ENCODE measurements around the gene WIPI1. TPM values are rescaled to one million over a fixed set of nuclear protein-coding genes. Genes with fewer than 3 reads are reported as not detected.

Gene WIPI1
- total and polyA plus RNA-seq, 10 of the 15 experiments (the other 5 are each of a cell fraction or from before 2014, with no cell fraction given), result 6.5 to 44.5 (median 26.2) TPM

DNA sequence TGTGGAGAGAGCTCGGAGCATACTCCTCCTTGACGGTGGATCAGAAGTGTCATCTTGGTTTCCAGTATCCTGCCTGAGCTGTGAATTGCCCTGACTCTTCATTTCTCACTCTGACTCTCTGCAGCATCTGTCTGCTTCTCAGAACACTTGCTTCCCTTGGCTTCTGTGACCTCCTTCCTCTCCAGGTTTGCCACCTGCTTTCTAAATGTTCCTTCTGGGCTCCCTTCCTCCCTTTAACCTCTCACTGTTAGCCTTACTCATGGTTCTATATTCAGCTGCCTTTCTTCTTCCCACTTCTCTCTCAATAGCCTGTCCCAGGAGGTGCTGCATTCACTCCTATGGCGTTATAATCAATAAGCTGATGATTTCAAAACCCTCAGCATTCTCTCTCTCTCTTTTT is 43.8 kb upstream of the WIPI1 start:
- FAIRE-seq (no peak), DNase-seq (ENCODE audit: low read depth, low spot score) (no peak), ATAC-seq (no peak)
- no peak for TF ChIP-seq PAX8 (IDR thresholded peaks at IDR 0.05)
- TF ChIP-seq ATF7 (IDR thresholded peaks at IDR 0.05; ENCODE audit: low read depth), result no peak
- no peak for TF ChIP-seq NFYB (IDR thresholded peaks at IDR 0.05; ENCODE audit: insufficient read depth, low read depth, low read length)
- no peak for TF ChIP-seq HDGF (IDR thresholded peaks at IDR 0.05)
- TF ChIP-seq, protein P1, sequence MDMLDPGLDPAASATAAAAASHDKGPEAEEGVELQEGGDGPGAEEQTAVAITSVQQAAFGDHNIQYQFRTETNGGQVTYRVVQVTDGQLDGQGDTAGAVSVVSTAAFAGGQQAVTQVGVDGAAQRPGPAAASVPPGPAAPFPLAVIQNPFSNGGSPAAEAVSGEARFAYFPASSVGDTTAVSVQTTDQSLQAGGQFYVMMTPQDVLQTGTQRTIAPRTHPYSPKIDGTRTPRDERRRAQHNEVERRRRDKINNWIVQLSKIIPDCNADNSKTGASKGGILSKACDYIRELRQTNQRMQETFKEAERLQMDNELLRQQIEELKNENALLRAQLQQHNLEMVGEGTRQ (IDR thresholded peaks at IDR 0.05; ENCODE audit: borderline replicate concordance, low read depth, low read length), result no peak
- TF ChIP-seq MEF2B (IDR thresholded peaks at IDR 0.05; ENCODE audit: partially characterized antibody, poor library complexity, severe bottlenecking), result no peak
- no peak for TF ChIP-seq USF1 (IDR thresholded peaks at IDR 0.05; ENCODE audit: borderline replicate concordance, extremely low read length, insufficient read depth, low read depth, low read length)
- TF ChIP-seq CBX5 (IDR thresholded peaks at IDR 0.05; ENCODE audit: low read depth), result no peak
- TF ChIP-seq, protein P2, sequence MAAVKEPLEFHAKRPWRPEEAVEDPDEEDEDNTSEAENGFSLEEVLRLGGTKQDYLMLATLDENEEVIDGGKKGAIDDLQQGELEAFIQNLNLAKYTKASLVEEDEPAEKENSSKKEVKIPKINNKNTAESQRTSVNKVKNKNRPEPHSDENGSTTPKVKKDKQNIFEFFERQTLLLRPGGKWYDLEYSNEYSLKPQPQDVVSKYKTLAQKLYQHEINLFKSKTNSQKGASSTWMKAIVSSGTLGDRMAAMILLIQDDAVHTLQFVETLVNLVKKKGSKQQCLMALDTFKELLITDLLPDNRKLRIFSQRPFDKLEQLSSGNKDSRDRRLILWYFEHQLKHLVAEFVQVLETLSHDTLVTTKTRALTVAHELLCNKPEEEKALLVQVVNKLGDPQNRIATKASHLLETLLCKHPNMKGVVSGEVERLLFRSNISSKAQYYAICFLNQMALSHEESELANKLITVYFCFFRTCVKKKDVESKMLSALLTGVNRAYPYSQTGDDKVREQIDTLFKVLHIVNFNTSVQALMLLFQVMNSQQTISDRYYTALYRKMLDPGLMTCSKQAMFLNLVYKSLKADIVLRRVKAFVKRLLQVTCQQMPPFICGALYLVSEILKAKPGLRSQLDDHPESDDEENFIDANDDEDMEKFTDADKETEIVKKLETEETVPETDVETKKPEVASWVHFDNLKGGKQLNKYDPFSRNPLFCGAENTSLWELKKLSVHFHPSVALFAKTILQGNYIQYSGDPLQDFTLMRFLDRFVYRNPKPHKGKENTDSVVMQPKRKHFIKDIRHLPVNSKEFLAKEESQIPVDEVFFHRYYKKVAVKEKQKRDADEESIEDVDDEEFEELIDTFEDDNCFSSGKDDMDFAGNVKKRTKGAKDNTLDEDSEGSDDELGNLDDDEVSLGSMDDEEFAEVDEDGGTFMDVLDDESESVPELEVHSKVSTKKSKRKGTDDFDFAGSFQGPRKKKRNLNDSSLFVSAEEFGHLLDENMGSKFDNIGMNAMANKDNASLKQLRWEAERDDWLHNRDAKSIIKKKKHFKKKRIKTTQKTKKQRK (IDR thresholded peaks at IDR 0.05; ENCODE audit: low read depth, low read length), result no peak
- no peak for TF ChIP-seq PML (IDR thresholded peaks at IDR 0.05; ENCODE audit: low read length)
- TF ChIP-seq, protein P3, sequence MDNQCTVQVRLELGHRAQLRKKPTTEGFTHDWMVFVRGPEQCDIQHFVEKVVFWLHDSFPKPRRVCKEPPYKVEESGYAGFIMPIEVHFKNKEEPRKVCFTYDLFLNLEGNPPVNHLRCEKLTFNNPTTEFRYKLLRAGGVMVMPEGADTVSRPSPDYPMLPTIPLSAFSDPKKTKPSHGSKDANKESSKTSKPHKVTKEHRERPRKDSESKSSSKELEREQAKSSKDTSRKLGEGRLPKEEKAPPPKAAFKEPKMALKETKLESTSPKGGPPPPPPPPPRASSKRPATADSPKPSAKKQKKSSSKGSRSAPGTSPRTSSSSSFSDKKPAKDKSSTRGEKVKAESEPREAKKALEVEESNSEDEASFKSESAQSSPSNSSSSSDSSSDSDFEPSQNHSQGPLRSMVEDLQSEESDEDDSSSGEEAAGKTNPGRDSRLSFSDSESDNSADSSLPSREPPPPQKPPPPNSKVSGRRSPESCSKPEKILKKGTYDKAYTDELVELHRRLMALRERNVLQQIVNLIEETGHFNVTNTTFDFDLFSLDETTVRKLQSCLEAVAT (IDR thresholded peaks at IDR 0.05), result no peak
- H3K27ac ChIP-seq (ENCODE audit: control insufficient read depth, insufficient read depth), result no peak overlapping the region
- H3K4me3 ChIP-seq, result no peak overlapping the region
- ChIA-PET POLR2A (interaction anchor here (1.0 to 1.1 kb wide), 2 partner anchors 24 to 33 kb away, joined by 3 read pairs; no protein-coding TSS in a partner anchor), RAD21 (ENCODE audit: unreplicated experiment) (interaction anchor here (2.0 kb wide), 1 partner anchor 9 kb away, joined by 6 read pairs; no protein-coding TSS in a partner anchor), CTCF (interaction anchor here (1.2 to 2.1 kb wide), 3 partner anchors 9 to 42 kb away, joined by 3 to 11 read pairs (median 6); no protein-coding TSS in a partner anchor), SMC1A (ENCODE audit: uncharacterized antibody, unreplicated experiment) (interaction anchor here (0.9 to 8.3 kb wide), 4 partner anchors 12 to 211 kb away, joined by 3 to 97 read pairs (median 4); partner anchors contain the start of gene PRKAR1A)
- no TSS peak for BruUV-seq (replicated peaks)
- H3K79me2 ChIP-seq (ENCODE audit: control insufficient read depth, insufficient read depth, low read length), result no peaks in the 10 kb centered on the region
- 97% methylated on average over 3 of the region's 3 CpGs for WGBS (ENCODE audit: insufficient coverage, insufficient replicate concordance, low lambda C conversion rate, missing lambda C conversion rate)
- no peaks in the 10 kb centered on the region for H3K27me3 ChIP-seq (replicated peaks in 1 of 2; ENCODE audit: control insufficient read depth in 2 of 2, insufficient read depth in 2 of 2, low read length in 1 of 2)
- no peak overlapping the region for H2AFZ ChIP-seq (ENCODE audit: control insufficient read depth, low read depth, low read length)
- intact Hi-C loops (cut with micrococcal nuclease; ENCODE audit: unreplicated experiment), result no loop called here
- H3K36me3 ChIP-seq (ENCODE audit: control insufficient read depth in 2 of 2, insufficient read depth in 2 of 2, low read length in 1 of 2), result no peaks in the 10 kb centered on the region
- no peaks in the 10 kb centered on the region for H4K20me1 ChIP-seq (ENCODE audit: control insufficient read depth, insufficient read depth)
- no peaks in the 10 kb centered on the region for H3K9me3 ChIP-seq (replicated peaks; ENCODE audit: control insufficient read depth, insufficient read depth, low read length)
- in situ Hi-C loops (cut with MboI), result no loop called here
- H3K4me1 ChIP-seq (ENCODE audit: control insufficient read depth, insufficient read depth, low read length), result peaks cover 26% of the 10 kb centered on the region
- no peak overlapping the region for H3K4me2 ChIP-seq (ENCODE audit: control insufficient read depth, insufficient read depth)
- no peak overlapping the region for H3K9ac ChIP-seq (ENCODE audit: control insufficient read depth, insufficient read depth, low read length)
